Tibial artery (tissue), 4 donors: Measurements from ENCODE around the gene CLTC.

Experiments used
- DNase-seq, 2 donors: peaks; one replicate each; pipeline ENCODE4 v3.0.0-alpha.2; 2019
- H3K27ac ChIP-seq, 2 donors: fragments of 200-600 bp; sonication (generic) in 1 of 2; 1 replicate in 1 of 2; 2 replicates in 1 of 2; pipeline ENCODE4 v1.5.1; 2018 to 2019; ENCODE audit warnings: mild to moderate bottlenecking in 1 of 2
- H3K27me3 ChIP-seq, 2 donors: fragments of 200-600 bp; sonication (generic) in 1 of 2; one replicate each; pipeline versions ENCODE4 v1.5.1 to v1.6.0; 2016 to 2019
- H3K36me3 ChIP-seq, 3 donors: fragments of 200-600 bp; sonication (generic) in 2 of 3; one replicate each; pipeline ENCODE4 v1.5.1; 2016 to 2019; ENCODE audit warnings: mild to moderate bottlenecking in 2 of 3
- H3K4me1 ChIP-seq, 4 donors: fragments of 200-600 bp; sonication (generic) in 2 of 4; 1 replicate in 3 of 4; 2 replicates in 1 of 4; pipeline ENCODE4 v1.5.1; 2016 to 2019
- H3K4me3 ChIP-seq, 2 donors: fragments of 200-600 bp; sonication (generic) in 1 of 2; 1 replicate in 1 of 2; 2 replicates in 1 of 2; pipeline ENCODE4 v1.5.1; 2018 to 2019; ENCODE audit warnings: mild to moderate bottlenecking in 2 of 2
- H3K9me3 ChIP-seq, 3 donors: fragments of 200-600 bp; sonication (generic) in 1 of 3; one replicate each; pipeline ENCODE4 v1.5.1; 2016 to 2019
- CTCF ChIP-seq, 2 experiments: fragments of 200-600 bp in 1 of 2; fragments of 450-650 bp in 1 of 2; IDR thresholded peaks; one replicate each; pipeline ENCODE4 v1.5.1; 2017 to 2019; ENCODE audit warnings: antibody characterized with exemption in 2 of 2, mild to moderate bottlenecking in 1 of 2, moderate library complexity in 1 of 2
- intact Hi-C: fragments of 100-400 bp; cut with DNase I; formaldehyde crosslinking; loops from one replicate; pipeline ENCODE4 v1.15.0; 2023; ENCODE audit warnings: low total_unique reads

Gene CLTC

DNA sequence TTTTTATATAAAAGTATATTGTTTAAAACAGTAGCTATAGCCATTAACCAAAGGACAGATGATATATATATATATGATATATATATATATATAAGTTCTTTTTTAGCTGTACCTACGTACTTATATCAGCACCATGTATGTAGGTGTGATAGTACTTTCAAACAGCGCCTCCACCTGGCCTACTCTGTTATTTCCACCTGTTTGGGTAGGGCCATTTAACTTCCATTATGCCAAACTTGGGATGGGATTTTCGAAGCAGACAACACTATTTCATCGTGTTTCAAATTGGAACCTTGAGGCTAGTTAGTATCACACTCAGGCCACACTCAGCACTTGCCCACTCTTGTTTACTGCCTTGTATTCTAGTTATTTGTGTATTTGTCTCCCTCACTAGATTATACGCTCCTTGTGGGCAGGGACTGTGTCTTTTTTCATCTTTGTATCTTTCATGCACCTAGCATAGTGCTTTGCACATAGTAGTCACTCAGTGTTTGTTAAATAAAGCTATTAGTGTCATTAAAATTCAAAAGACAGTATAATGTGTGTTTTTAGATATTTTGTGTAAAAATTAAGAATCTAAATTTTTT is 11.8 kb upstream of the CLTC start:
- Histone ChIP-seq H3K36me3 (peaks cover 41 to 73% (median 48%) of the 10 kb centered on the region in 3 donors), H3K27me3 (no peaks in the 10 kb centered on the region), H3K9me3 (no peaks in the 10 kb centered on the region), H3K4me1 (no peaks in the 10 kb centered on the region), H3K4me3 (no peak overlapping the region), H3K27ac (no peak overlapping the region)
- no peak for TF ChIP-seq CTCF (IDR thresholded peaks at IDR 0.05)
- no peak for DNase-seq
- intact Hi-C loops = no loop called here

- TF ChIP-seq CTCF (IDR thresholded peaks at IDR 0.05) = no peak
- no peaks in the 10 kb centered on the region for H3K9me3 ChIP-seq
- intact Hi-C loops = loop anchor here (10.0 kb wide), 1 partner anchor 47 kb away; the partner anchor contains the start of gene DHX40
Measured at GRCh38 chr17:59611503-59611902, 8.2 kb upstream of the CLTC start.

DNA sequence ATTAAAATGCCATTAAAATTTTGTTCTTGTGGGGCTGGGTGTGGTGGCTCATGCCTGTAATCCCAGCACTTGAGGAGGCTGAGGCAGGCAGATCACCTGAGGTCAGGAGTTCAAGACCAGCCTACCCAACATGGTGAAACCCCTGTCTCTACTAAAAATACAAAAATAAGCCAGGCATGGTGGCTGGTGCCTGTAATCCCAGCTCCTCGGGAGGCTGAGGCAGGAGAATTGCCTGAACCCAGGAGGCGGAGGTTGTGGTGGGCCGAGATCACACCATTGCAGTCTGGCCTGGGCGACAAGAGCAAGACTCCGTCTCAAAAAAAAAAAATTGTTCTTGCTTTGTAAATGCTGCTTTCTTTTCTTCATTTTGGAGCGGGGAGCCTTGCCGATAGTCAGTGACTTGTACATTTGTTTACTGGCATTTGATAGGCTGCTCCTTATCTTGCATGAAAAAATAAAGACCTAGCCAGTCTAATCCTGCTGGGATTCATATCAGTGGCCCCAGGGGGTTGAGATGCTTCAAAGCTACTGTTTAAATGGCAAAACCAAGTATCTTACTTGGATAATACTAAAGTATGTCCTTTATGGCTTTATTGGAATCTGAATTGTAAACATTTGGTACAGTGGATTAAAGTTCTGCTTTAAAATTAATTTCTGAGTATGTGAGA is 3.3 kb upstream of the CLTC start:
- Histone ChIP-seq H3K27ac (no peak overlapping the region), H3K4me1 (peaks cover 0 to 13% (median 8%) of the 10 kb centered on the region in 4 donors), H3K27me3 (no peaks in the 10 kb centered on the region), H3K36me3 (no peaks in the 10 kb centered on the region), H3K9me3 (no peaks in the 10 kb centered on the region), H3K4me3 (no peak overlapping the region)
- no peak for DNase-seq
- intact Hi-C loops = loop anchor here (10.0 kb wide), 1 partner anchor 52 kb away; the partner anchor contains the start of gene DHX40
- no peak for TF ChIP-seq CTCF (IDR thresholded peaks at IDR 0.05)

More at GRCh38 chr17:59611503-59611902, 8.2 kb upstream of the CLTC start:
- Histone ChIP-seq H3K27ac (no peak overlapping the region), H3K4me1 (no peaks in the 10 kb centered on the region), H3K4me3 (no peak overlapping the region), H3K27me3 (no peaks in the 10 kb centered on the region), H3K36me3 (peaks cover 16 to 40% (median 20%) of the 10 kb centered on the region in 3 donors)
- no peak for DNase-seq

DNA sequence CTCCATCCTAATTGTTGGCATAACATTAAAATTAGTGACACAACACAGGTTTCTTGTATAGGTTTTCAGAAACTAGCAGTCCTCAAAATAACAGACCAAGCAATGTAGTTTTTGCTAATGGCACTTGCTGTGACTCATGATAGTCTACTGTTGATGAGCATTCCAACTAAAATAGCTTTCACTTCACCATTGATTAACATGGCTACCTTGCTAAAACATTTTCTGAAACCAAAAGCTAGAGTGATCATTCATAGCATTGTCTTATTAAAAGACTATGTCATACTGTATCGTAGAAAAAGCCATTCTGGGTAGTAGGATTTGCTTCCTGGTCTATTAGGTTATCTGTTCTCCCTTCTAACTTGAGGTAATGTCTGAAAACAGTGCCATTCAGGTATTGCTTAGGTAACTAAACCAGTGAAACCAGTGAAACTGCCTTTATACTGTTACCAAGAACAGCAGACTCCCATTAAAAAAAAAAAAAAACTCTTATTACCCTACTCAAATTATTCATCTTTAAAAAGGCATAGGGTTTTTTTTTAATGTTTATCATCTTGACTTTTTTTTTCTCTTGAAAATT is 2.5 kb upstream of the CLTC start:
- no peak for DNase-seq
- intact Hi-C loops = loop anchor here (10.0 kb wide), 1 partner anchor 52 kb away; the partner anchor contains the start of gene DHX40
- Histone ChIP-seq H3K36me3 (no peaks in the 10 kb centered on the region), H3K4me3 (no peak overlapping the region), H3K4me1 (peaks cover 0 to 21% (median 14%) of the 10 kb centered on the region in 4 donors), H3K27ac (no peak overlapping the region), H3K27me3 (no peaks in the 10 kb centered on the region), H3K9me3 (no peaks in the 10 kb centered on the region)
- no peak for TF ChIP-seq CTCF (IDR thresholded peaks at IDR 0.05)

DNA sequence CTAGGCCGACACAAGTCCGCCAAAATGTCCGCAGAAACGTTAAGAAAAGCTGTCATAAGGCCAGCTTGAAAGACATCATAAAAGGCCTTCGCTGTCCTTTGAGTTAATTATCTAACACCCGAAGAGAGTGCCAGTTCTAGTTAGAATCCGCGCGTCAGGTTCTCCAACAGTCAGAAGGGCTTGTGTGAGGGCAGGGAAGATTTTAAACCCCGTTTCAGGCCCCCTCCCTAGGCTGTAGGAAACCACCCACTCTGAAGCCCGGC is 729 bp upstream of the CLTC start:
- Histone ChIP-seq H3K4me3 (peak overlapping the region; percentile 96 to 97), H3K4me1 (peaks cover 0 to 37% (median 27%) of the 10 kb centered on the region in 4 donors), H3K27ac (peak overlapping the region; percentile 98 to 99), H3K9me3 (no peaks in the 10 kb centered on the region), H3K27me3 (no peaks in the 10 kb centered on the region), H3K36me3 (no peaks in the 10 kb centered on the region)
- intact Hi-C loops = loop anchor here (2.0 to 10.0 kb wide), 2 partner anchors 54 to 88 kb away; partner anchors contain the start of genes DHX40, PTRH2 and VMP1
- TF ChIP-seq CTCF (IDR thresholded peaks at IDR 0.05) = no peak
- DNase-seq = no peak
